ENCODE measurements around the gene SPR. TPM values are rescaled to one million over a fixed set of nuclear protein-coding genes. Genes with fewer than 3 reads are reported as not detected.

The SPR gene
- total and polyA plus RNA-seq, 2 donors (not counting 3 experiments of a cell fraction or from before 2014, with no cell fraction given): 22.0 to 27.6 TPM

DNA sequence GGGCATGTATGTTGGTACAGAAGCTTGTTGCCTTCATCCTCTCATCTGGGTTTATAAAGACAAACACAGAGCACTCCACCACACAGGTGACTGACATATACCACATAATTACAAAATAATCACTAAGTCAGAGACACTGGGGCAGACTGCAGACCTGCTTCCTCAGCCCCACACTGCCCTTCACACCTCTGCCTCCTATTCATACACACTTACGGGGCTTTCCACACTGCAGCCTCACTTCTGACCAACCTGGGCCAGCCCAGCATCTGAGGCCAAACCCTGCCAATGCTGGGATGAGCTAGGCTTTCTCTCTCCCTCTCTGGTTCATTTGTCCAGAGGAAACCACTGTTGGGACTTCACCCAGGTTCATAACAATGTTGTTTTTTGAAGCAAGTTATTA is 34.6 kb downstream of the SPR start:
- CTCF ChIA-PET: interaction anchor here (1.7 kb wide), 1 partner anchor 52 kb away, joined by 5 read pairs; no protein-coding TSS in a partner anchor
- FAIRE-seq: no peak

GRCh38 chr2:72923833-72924352 is 36.7 kb downstream of the SPR start:
- Histone ChIP-seq H3K9me3 (replicated peaks; ENCODE audit: control insufficient read depth, insufficient read depth, low read length) (peaks cover 4% of the 10 kb centered on the region), H3K4me1 (ENCODE audit: control insufficient read depth, extremely low read depth, insufficient read depth, low read length) (peaks cover 3% of the 10 kb centered on the region), H3K36me3 (ENCODE audit: control insufficient read depth in 2 of 2, extremely low read depth in 1 of 2, insufficient read depth in 2 of 2, low read length in 2 of 2) (no peaks in the 10 kb centered on the region), H3K9me1 (replicated peaks; ENCODE audit: control insufficient read depth, extremely low read depth, insufficient read depth, low read length) (no peaks in the 10 kb centered on the region), H3K27ac (ENCODE audit: insufficient read depth, low read depth, low read length) (no peak overlapping the region), H3K27me3 (ENCODE audit: control insufficient read depth in 2 of 2, insufficient read depth in 2 of 2, low read length in 2 of 2) (peaks cover 93 to 100% of the 10 kb centered on the region in 2 experiments), H3K4me2 (ENCODE audit: insufficient read depth, low read length) (no peak overlapping the region), H3K79me2 (ENCODE audit: control insufficient read depth, insufficient read depth, low read length) (no peaks in the 10 kb centered on the region), H3K4me3 (replicated peaks in 1 of 3; ENCODE audit: insufficient read depth in 1 of 3, low read depth in 1 of 3, low read length in 3 of 3) (no peak overlapping the region), H4K20me1 (replicated peaks; ENCODE audit: control insufficient read depth, extremely low read depth, insufficient read depth, low read length) (no peaks in the 10 kb centered on the region), H2AFZ (ENCODE audit: low read depth, low read length) (no peak overlapping the region), H3K9ac (replicated peaks; ENCODE audit: extremely low read depth, insufficient read depth, low read length) (no peak overlapping the region)
- no TSS peak for BruUV-seq (replicated peaks)
- ChIA-PET CTCF (interaction anchor here (5.3 to 5.8 kb wide), 2 partner anchors 30 to 50 kb away, joined by 25 to 26 read pairs; no protein-coding TSS in a partner anchor), POLR2A (no interaction called here)
- TF ChIP-seq POLR2AphosphoS5 (IDR thresholded peaks at IDR 0.05; ENCODE audit: insufficient read depth, low read depth, low read length) (no peak), MYC (IDR thresholded peaks at IDR 0.05; ENCODE audit: low read depth, low read length) (no peak), JUN (IDR thresholded peaks at IDR 0.05; ENCODE audit: borderline replicate concordance, insufficient read depth, insufficient read length, low read depth) (no peak), FOS (IDR thresholded peaks at IDR 0.05; ENCODE audit: borderline replicate concordance, insufficient read depth, low read length) (no peak), POLR2A (IDR thresholded peaks at IDR 0.05; ENCODE audit: low read depth, low read length) (no peak), GATA2 (IDR thresholded peaks at IDR 0.05; ENCODE audit: insufficient read depth, insufficient read length, low read depth, low read length) (no peak), EZH2 (IDR thresholded peaks at IDR 0.05; ENCODE audit: borderline replicate concordance, low read depth, low read length, severe bottlenecking) (no peak), MAX (IDR thresholded peaks at IDR 0.05; ENCODE audit: insufficient read depth, insufficient read length) (no peak)
- TF ChIP-seq, protein P1, sequence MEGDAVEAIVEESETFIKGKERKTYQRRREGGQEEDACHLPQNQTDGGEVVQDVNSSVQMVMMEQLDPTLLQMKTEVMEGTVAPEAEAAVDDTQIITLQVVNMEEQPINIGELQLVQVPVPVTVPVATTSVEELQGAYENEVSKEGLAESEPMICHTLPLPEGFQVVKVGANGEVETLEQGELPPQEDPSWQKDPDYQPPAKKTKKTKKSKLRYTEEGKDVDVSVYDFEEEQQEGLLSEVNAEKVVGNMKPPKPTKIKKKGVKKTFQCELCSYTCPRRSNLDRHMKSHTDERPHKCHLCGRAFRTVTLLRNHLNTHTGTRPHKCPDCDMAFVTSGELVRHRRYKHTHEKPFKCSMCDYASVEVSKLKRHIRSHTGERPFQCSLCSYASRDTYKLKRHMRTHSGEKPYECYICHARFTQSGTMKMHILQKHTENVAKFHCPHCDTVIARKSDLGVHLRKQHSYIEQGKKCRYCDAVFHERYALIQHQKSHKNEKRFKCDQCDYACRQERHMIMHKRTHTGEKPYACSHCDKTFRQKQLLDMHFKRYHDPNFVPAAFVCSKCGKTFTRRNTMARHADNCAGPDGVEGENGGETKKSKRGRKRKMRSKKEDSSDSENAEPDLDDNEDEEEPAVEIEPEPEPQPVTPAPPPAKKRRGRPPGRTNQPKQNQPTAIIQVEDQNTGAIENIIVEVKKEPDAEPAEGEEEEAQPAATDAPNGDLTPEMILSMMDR (IDR thresholded peaks at IDR 0.05; ENCODE audit: extremely low read depth in 1 of 2, insufficient read depth in 1 of 2, low read depth in 1 of 2, low read length in 2 of 2): no peak
- dilution Hi-C loops (cut with MboI; ENCODE audit: extremely low pct_ligation_motif_present, low sequenced_read_pairs) (no loop called here), intact Hi-C loops (cut with micrococcal nuclease) (no loop called here)
- DNase-seq (ENCODE audit: low read depth, low spot score): no peak
- no peak for FAIRE-seq

More for the DNA sequence above, 34.6 kb downstream of the SPR start:
- POLR2A ChIA-PET: no interaction called here
- Histone ChIP-seq H3K79me2 (ENCODE audit: control insufficient read depth, insufficient read depth, low read length) (no peaks in the 10 kb centered on the region), H3K4me1 (ENCODE audit: control insufficient read depth, extremely low read depth, insufficient read depth, low read length) (peaks cover 5% of the 10 kb centered on the region), H3K9me1 (replicated peaks; ENCODE audit: control insufficient read depth, extremely low read depth, insufficient read depth, low read length) (no peaks in the 10 kb centered on the region), H3K9me3 (replicated peaks; ENCODE audit: control insufficient read depth, insufficient read depth, low read length) (peaks cover 4% of the 10 kb centered on the region), H3K27me3 (ENCODE audit: control insufficient read depth in 2 of 2, insufficient read depth in 2 of 2, low read length in 2 of 2) (peaks cover 85 to 98% of the 10 kb centered on the region in 2 experiments), H2AFZ (ENCODE audit: low read depth, low read length) (no peak overlapping the region), H3K4me2 (ENCODE audit: insufficient read depth, low read length) (no peak overlapping the region), H3K4me3 (replicated peaks in 1 of 3; ENCODE audit: insufficient read depth in 1 of 3, low read depth in 1 of 3, low read length in 3 of 3) (no peak overlapping the region), H3K27ac (ENCODE audit: insufficient read depth, low read depth, low read length) (no peak overlapping the region), H3K36me3 (ENCODE audit: control insufficient read depth in 2 of 2, extremely low read depth in 1 of 2, insufficient read depth in 2 of 2, low read length in 2 of 2) (no peaks in the 10 kb centered on the region), H4K20me1 (replicated peaks; ENCODE audit: control insufficient read depth, extremely low read depth, insufficient read depth, low read length) (no peaks in the 10 kb centered on the region), H3K9ac (replicated peaks; ENCODE audit: extremely low read depth, insufficient read depth, low read length) (no peak overlapping the region)
- BruUV-seq (replicated peaks): no TSS peak
- TF ChIP-seq MYC (IDR thresholded peaks at IDR 0.05; ENCODE audit: low read depth, low read length) (no peak), GATA2 (IDR thresholded peaks at IDR 0.05; ENCODE audit: insufficient read depth, insufficient read length, low read depth, low read length) (no peak), FOS (IDR thresholded peaks at IDR 0.05; ENCODE audit: borderline replicate concordance, insufficient read depth, low read length) (no peak), JUN (IDR thresholded peaks at IDR 0.05; ENCODE audit: borderline replicate concordance, insufficient read depth, insufficient read length, low read depth) (no peak), POLR2AphosphoS5 (IDR thresholded peaks at IDR 0.05; ENCODE audit: insufficient read depth, low read depth, low read length) (no peak), MAX (IDR thresholded peaks at IDR 0.05; ENCODE audit: insufficient read depth, insufficient read length) (no peak), EZH2 (IDR thresholded peaks at IDR 0.05; ENCODE audit: borderline replicate concordance, low read depth, low read length, severe bottlenecking) (no peak)
- no peak for DNase-seq (ENCODE audit: low read depth, low spot score)
- dilution Hi-C loops (cut with MboI; ENCODE audit: extremely low pct_ligation_motif_present, low sequenced_read_pairs): no loop called here
- intact Hi-C loops (cut with micrococcal nuclease): no loop called here
